ENCODE results near the gene NLRP9. TPM values are rescaled to one million over a fixed set of nuclear protein-coding genes. Genes with fewer than 3 reads are reported as not detected.

Gene NLRP9
- total RNA-seq, 1 donor from 2014 or later: not detected

Other genes starting within 250 kb of the NLRP9 start
- gene SSC5D, start 250.0 kb downstream of the NLRP9 start, total RNA-seq: 5.0 and 69.4 TPM in 2 replicates
- gene SBK2, start 201.3 kb downstream of the NLRP9 start, total RNA-seq: 2.1 TPM in 1 of 2 replicates, not detected in the other
- not detected in 2 replicates for gene SBK3, start 192.9 kb downstream of the NLRP9 start, total RNA-seq
- 3.1 and 12.4 TPM in 2 replicates for gene ZNF579, start 157.6 kb downstream of the NLRP9 start, total RNA-seq
- gene FIZ1, start 138.9 kb downstream of the NLRP9 start, total RNA-seq: 4.2 and 7.4 TPM in 2 replicates
- gene ZNF524, start 138.1 kb downstream of the NLRP9 start, total RNA-seq: 8.3 and 9.3 TPM in 2 replicates
- 1.0 and 5.8 TPM in 2 replicates for gene ZNF865, start 132.8 kb downstream of the NLRP9 start, total RNA-seq
- gene ZNF784, start 113.8 kb downstream of the NLRP9 start, total RNA-seq: 3.5 and 7.0 TPM in 2 replicates
- 0.52 and 5.8 TPM in 2 replicates for gene ZNF580, start 97.4 kb downstream of the NLRP9 start, total RNA-seq
- gene ZNF581, start 94.8 kb downstream of the NLRP9 start, total RNA-seq: 17.3 and 22.1 TPM in 2 replicates
- 3.0 and 13.4 TPM in 2 replicates for gene CCDC106, start 90.2 kb downstream of the NLRP9 start, total RNA-seq
- 69.6 and 140 TPM in 2 replicates for gene U2AF2, start 83.4 kb downstream of the NLRP9 start, total RNA-seq
- gene EPN1, start 63.2 kb downstream of the NLRP9 start, total RNA-seq: 42.4 and 248 TPM in 2 replicates
- not detected in 2 replicates for gene RFPL4A, start 20.7 kb upstream of the NLRP9 start, total RNA-seq
- 0.87 TPM in 1 of 2 replicates, not detected in the other for gene RFPL4AL1, start 30.7 kb upstream of the NLRP9 start, total RNA-seq
- not detected in 2 replicates for gene NLRP11, start 93.6 kb upstream of the NLRP9 start, total RNA-seq
- gene NLRP4, start 98.1 kb upstream of the NLRP9 start, total RNA-seq: not detected in 2 replicates
- not detected in 2 replicates for gene NLRP13, start 193.9 kb upstream of the NLRP9 start, total RNA-seq
- gene NLRP8, start 209.4 kb upstream of the NLRP9 start, total RNA-seq: not detected in 2 replicates
- gene NLRP5, start 248.4 kb upstream of the NLRP9 start, total RNA-seq: not detected in 2 replicates

Measured in renal cortical epithelial cell (primary cell).